HUES6 (cell line): ENCODE results near the gene SP8.
A peak's percentile ranks its signal among the peaks of the same experiment; 100 is the strongest.

Experiments used
- H3K27ac ChIP-seq: 2 replicates; pipeline ENCODE4 v1.7.0; 2013; ENCODE audit warnings: low read depth, mild to moderate bottlenecking, low read length, inconsistent platforms
- H3K27me3 ChIP-seq: 2 replicates; pipeline ENCODE4 v1.6.1; 2013; ENCODE audit warnings: low read length; ENCODE audit not compliant: control insufficient read depth, insufficient read depth
- H3K36me3 ChIP-seq: 2 replicates; pipeline ENCODE4 v1.6.1; 2013; ENCODE audit warnings: low read length; ENCODE audit not compliant: control insufficient read depth, insufficient read depth
- H3K4me1 ChIP-seq: 2 replicates; pipeline ENCODE4 v1.6.1; 2013; ENCODE audit warnings: low read length; ENCODE audit not compliant: control insufficient read depth, insufficient read depth
- H3K4me3 ChIP-seq: 2 replicates; pipeline ENCODE4 v1.5.1; 2013; ENCODE audit warnings: low read depth, low read length
- H3K9ac ChIP-seq: one replicate; pipeline ENCODE4 v1.6.1; 2013; ENCODE audit warnings: mild to moderate bottlenecking, low read length
- H3K9me3 ChIP-seq: 2 replicates; pipeline ENCODE4 v1.6.1; 2013; ENCODE audit warnings: low read depth, low read length; ENCODE audit not compliant: control insufficient read depth, insufficient read depth

Gene SP8

DNA sequence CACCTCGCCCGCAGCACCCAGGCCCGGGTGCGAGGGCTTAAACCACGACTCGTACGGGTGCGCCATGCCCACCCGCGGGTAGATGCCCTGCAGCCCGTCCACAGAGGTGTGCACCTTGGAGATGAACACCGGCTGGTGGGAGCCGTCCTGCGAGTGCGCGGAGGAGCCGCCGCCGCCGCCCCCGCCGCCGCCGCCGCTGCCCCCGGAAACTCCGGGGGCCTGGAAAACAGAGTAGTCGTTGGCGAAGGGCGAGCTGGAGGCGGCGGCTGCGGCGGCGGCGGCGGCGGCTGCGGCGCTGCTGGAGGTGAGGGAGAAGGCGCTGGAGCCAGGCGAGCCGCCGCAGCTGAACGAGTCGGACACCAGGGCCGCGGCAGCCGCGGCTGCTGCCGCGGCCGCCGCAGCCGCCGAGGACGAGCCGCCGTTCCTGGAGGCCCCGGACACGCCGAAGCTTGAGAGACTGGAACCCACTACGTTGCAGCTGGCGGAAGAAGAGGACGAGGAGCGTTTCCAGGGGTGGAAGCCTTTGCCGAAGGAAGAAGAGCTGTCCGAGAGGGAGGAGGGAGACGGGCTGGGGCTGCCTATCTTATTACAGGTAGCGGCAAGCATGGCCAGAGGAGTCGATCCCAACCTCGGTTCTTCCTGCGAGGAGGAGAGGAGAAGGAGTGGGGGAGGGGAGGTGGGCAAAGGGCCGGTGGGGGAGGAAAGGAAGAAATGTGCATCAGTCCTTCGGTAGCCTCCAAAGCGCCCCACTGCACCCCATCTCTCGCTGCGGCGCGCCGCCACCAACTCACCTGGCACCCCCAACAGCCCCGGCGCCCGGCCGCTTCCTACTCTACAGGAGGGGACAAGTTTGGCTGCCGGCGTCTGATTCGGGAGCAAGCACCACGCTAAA, 1.3 kb downstream of the SP8 start:
- Histone ChIP-seq H3K27ac (peak overlapping the region; percentile 97; the same call in 1 of the 2 replicates), H3K9ac (peak overlapping the region; percentile 92), H3K27me3 (peaks cover 51% of the 10 kb centered on the region), H3K36me3 (no peaks in the 10 kb centered on the region; the same call in 1 of the 2 replicates), H3K9me3 (no peaks in the 10 kb centered on the region), H3K4me1 (peaks cover 40% of the 10 kb centered on the region), H3K4me3 (peak overlapping the region; percentile 84)

DNA sequence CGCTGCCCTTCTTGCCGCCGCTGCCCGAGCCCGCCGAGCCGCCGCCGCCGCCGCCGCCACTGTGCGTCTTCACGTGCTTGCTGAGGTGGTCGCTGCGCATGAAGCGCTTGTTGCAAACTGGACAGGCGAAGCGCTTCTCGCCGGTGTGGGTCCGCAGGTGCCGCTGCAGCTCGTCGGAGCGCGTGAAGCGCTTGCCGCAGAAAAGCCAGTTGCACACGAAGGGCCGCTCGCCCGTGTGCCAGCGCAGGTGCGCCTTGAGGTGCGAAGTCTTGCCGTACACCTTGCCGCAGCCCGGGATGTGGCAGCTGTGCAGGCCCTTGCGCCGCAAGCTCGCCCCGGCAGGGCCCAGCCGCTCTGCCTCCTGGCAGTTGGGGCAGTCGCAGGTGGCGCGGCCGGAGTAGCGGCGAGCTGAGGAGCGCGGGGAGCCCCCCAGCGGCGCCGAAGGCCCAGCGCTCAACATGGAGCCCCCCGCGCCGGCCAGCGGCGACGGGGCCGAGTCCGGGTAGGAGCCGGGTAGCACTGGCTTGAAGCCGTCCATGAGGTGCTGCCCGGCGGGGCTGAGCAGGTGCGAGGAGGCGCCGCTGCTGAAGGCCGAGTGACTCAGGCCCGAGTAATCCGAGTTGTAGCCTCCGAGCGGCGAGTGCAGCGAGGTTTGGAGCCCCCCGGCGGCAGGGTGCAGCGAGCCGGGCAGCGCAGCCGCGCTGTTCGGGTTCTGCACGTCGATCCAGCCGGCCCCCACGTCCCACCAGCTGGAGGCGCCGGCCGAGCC, 2.1 kb downstream of the SP8 start:
- no peaks in the 10 kb centered on the region for H3K9me3 ChIP-seq
- H3K36me3 ChIP-seq = no peaks in the 10 kb centered on the region; the same call in 1 of the 2 replicates
- peaks cover 42% of the 10 kb centered on the region for H3K4me1 ChIP-seq
- H3K9ac ChIP-seq = peak overlapping the region; percentile 92
- peaks cover 42% of the 10 kb centered on the region for H3K27me3 ChIP-seq
- peak overlapping the region; percentile 84 for H3K4me3 ChIP-seq
- H3K27ac ChIP-seq = peak overlapping the region; percentile 97; the same call in 1 of the 2 replicates

DNA sequence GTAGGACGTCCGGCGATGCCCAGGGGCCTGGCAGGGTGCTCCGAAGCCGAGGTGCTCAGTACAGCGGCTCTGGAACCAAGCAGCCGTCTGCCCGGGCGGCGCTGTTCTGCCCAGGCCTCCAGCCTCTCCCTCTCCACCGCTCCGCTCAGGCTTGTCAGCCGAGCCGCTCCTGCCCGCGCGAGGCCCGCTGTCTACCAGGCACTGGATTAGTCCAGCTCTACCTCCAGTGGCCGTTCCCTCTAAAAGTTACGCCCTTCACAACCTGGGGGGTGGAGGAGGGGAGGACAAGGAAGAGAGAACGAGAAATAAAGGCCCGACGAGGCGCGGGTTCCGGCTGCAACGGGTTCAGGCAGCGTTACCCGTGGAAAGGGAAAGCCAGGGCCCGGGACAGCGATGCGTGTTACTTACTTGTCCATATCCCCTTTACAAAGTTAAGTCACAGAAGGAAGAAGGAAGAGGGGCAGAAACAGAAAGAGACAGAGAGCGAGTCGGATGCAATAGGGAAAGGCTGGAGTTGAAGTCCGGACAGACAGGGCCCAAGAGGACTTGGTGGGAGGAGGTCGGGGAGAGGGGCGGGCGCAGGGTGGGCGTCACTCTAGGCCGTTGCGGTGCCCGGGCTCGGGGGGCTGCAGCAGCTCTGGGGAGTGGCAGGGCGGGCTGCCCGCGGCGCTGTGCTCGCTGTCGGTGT, 2.8 kb downstream of the SP8 start:
- Histone ChIP-seq H3K9ac (peak overlapping the region; percentile 92), H3K36me3 (no peaks in the 10 kb centered on the region; the same call in 1 of the 2 replicates), H3K4me1 (peaks cover 43% of the 10 kb centered on the region), H3K27ac (peak overlapping the region; percentile 97), H3K27me3 (peaks cover 35% of the 10 kb centered on the region), H3K9me3 (no peaks in the 10 kb centered on the region), H3K4me3 (peak overlapping the region; percentile 84)

DNA sequence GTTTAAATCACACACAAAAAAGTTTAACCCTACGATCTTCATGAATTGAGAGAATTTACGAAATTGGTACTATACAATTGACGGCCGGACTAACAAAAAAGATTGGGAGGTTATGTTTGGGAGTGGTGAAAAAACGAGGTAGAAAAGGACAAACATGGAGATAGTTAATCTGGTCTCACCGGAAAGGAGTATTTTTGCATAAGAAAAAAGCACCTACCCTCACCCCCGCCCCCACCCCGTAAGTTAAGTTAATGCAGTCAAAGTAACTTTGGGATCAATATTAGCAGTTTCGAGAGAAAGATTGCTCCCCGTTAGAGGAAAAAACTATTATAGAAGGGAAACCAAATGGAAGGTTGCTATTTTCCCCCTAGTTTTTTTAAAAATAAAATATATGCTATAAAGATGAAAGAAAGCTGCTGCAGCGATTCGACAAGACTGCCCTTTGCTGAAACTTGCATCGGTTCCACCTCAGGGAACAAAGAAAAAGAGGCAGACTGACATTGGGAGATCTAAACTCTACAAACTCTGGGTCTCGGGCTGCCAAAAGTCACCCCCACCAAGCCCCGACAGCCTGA, 3.5 kb downstream of the SP8 start:
- H3K27me3 ChIP-seq = peaks cover 29% of the 10 kb centered on the region
- H3K9me3 ChIP-seq = no peaks in the 10 kb centered on the region
- peak overlapping the region; percentile 92 for H3K9ac ChIP-seq
- peak overlapping the region; percentile 84 for H3K4me3 ChIP-seq
- peaks cover 36% of the 10 kb centered on the region for H3K4me1 ChIP-seq
- peak overlapping the region; percentile 97 for H3K27ac ChIP-seq
- no peaks in the 10 kb centered on the region; the same call in 1 of the 2 replicates for H3K36me3 ChIP-seq

- peaks cover 17% of the 10 kb centered on the region for H3K27me3 ChIP-seq
These were observed 7.6 kb downstream of the SP8 start for GRCh38 chr7:20779041-20779440.

DNA sequence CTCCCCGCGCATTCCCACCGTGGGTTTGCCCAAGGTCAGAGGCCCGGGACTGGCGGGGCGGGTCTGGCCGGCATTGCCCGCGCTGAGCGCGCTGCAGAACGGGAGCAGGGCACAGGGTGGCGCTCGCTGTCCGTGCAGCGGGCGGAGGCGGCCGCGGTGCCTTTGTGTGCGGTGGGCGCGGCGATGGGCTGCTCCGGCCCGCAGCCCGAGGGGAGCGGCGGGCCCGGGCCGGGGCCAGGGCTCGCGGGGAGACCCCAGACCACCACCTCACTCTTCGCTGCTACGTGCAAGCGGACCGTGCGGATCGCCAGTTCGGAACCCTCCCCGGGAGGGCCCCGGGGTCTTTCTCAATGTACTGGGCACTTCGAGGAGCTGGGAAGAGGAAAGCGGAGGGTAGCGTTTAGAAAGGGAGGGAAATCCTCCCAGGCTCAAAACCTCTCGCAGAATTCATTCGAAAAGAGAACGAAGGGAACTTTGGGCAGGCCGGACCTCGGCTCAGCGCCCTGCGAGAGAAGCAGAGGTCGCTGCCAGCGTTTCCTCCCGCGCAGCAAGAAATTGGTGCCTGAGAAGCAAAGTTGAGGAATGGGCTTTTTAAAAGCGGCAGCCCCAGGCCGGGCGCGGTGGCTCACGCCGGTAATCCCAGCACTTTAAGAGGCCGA, 8.5 kb downstream of the SP8 start:
- peak overlapping the region; percentile 88 for H3K9ac ChIP-seq
- H3K27me3 ChIP-seq = peaks cover 13% of the 10 kb centered on the region
- H3K9me3 ChIP-seq = no peaks in the 10 kb centered on the region
- no peaks in the 10 kb centered on the region for H3K36me3 ChIP-seq
- H3K4me1 ChIP-seq = peaks cover 62% of the 10 kb centered on the region
- peak overlapping the region; percentile 70; the same call in 1 of the 2 replicates for H3K27ac ChIP-seq
- peak overlapping the region; percentile 60 for H3K4me3 ChIP-seq

More at GRCh38 chr7:20779041-20779440, 7.6 kb downstream of the SP8 start:
- Histone ChIP-seq H3K9me3 (no peaks in the 10 kb centered on the region), H3K36me3 (no peaks in the 10 kb centered on the region; the same call in 1 of the 2 replicates), H3K27ac (no peak overlapping the region), H3K4me3 (peak overlapping the region; percentile 60), H3K9ac (no peak overlapping the region), H3K4me1 (peaks cover 62% of the 10 kb centered on the region)

DNA sequence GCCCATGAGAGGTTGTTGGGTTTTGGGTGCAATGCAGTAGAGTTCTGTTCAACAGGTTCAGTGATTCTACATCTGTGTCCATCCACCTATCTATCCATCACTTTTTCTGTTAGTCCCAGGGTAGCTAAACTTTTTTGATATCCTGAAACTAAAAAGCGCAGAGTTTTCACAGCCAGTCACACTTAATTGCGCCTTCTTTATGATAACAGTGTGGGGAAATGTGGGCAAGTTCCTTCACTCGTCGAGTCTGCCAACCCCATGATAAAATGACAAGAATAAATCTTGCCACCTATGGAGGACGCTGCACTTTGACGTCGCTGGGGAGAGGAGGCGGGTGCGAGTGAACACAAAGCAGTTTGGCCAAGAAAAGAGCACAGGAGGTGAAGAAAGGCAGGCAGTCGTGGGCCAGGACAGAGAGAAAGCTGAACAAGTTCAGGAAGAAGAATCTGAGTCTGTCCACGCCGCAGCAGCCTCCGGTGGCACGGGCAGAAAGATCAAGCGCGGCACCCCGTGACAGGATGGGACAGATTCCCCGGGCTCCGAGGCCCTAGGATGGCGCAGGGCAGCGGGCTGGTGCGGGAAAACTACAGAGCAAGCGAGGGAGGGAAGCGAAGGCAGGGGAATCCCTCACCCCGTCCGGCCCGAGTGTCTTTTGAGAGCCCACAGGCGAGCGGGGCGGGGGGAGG, 9.2 kb downstream of the SP8 start:
- no peaks in the 10 kb centered on the region for H3K36me3 ChIP-seq
- H3K4me1 ChIP-seq = peaks cover 59% of the 10 kb centered on the region
- H3K27ac ChIP-seq = no peak overlapping the region; the same call in 1 of the 2 replicates
- peaks cover 13% of the 10 kb centered on the region for H3K27me3 ChIP-seq
- no peaks in the 10 kb centered on the region for H3K9me3 ChIP-seq
- peak overlapping the region; percentile 88 for H3K9ac ChIP-seq
- peak overlapping the region; percentile 60 for H3K4me3 ChIP-seq

- peak overlapping the region; percentile 60 for H3K4me3 ChIP-seq
- H3K4me1 ChIP-seq = peaks cover 53% of the 10 kb centered on the region
- peaks cover 13% of the 10 kb centered on the region for H3K27me3 ChIP-seq
- no peak overlapping the region; the same call in 1 of the 2 replicates for H3K27ac ChIP-seq
- H3K36me3 ChIP-seq = no peaks in the 10 kb centered on the region
- no peaks in the 10 kb centered on the region for H3K9me3 ChIP-seq
- peak overlapping the region; percentile 88 for H3K9ac ChIP-seq
These were observed 9.7 kb downstream of the SP8 start for GRCh38 chr7:20776942-20777341.

- Histone ChIP-seq H3K9ac (peak overlapping the region; percentile 88), H3K4me3 (peak overlapping the region; percentile 60), H3K36me3 (no peaks in the 10 kb centered on the region), H3K27me3 (peaks cover 13% of the 10 kb centered on the region), H3K27ac (peak overlapping the region; percentile 52; the same call in 1 of the 2 replicates), H3K4me1 (peaks cover 47% of the 10 kb centered on the region), H3K9me3 (no peaks in the 10 kb centered on the region)
These were observed 10.3 kb downstream of the SP8 start for GRCh38 chr7:20776214-20776911.
